AG09319 (cell line): Measurements from ENCODE around the gene METTL27.

Source experiments
- DNase-seq: peaks from one replicate; pipeline ENCODE4 v3.0.0-alpha.2; 2010; ENCODE audit warnings: low read depth; ENCODE audit errors: extremely low read depth
- TF ChIP-seq, protein P1 (sequence below): IDR thresholded peaks from 2 replicates; pipeline ENCODE4 v1.5.1; 2011; ENCODE audit warnings: low read depth, mild to moderate bottlenecking, inconsistent platforms, low read length, moderate library complexity

METTL27 gene

DNA sequence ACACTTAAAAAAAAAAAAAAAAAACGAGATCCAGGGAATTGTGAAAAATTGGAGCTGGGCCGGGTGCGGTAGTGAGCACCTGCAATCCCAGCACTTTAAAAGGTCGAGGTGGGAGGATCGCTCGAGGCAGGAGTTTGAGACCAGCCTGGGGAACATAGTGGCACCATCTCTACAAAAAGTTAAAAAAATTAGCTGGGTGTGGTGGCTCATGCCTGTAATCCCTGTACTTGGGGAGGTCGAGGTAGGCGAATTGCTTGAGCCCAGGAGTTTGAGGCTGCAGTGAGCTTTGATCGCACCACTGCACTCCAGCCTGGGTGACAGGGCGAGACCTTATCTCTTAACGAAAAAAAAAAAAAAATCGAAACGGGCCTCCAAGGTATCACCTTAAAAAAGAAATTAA lies 9.5 kb downstream of the METTL27 start:
- no peak for DNase-seq
- TF ChIP-seq, protein P1, sequence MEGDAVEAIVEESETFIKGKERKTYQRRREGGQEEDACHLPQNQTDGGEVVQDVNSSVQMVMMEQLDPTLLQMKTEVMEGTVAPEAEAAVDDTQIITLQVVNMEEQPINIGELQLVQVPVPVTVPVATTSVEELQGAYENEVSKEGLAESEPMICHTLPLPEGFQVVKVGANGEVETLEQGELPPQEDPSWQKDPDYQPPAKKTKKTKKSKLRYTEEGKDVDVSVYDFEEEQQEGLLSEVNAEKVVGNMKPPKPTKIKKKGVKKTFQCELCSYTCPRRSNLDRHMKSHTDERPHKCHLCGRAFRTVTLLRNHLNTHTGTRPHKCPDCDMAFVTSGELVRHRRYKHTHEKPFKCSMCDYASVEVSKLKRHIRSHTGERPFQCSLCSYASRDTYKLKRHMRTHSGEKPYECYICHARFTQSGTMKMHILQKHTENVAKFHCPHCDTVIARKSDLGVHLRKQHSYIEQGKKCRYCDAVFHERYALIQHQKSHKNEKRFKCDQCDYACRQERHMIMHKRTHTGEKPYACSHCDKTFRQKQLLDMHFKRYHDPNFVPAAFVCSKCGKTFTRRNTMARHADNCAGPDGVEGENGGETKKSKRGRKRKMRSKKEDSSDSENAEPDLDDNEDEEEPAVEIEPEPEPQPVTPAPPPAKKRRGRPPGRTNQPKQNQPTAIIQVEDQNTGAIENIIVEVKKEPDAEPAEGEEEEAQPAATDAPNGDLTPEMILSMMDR: no peak

DNA sequence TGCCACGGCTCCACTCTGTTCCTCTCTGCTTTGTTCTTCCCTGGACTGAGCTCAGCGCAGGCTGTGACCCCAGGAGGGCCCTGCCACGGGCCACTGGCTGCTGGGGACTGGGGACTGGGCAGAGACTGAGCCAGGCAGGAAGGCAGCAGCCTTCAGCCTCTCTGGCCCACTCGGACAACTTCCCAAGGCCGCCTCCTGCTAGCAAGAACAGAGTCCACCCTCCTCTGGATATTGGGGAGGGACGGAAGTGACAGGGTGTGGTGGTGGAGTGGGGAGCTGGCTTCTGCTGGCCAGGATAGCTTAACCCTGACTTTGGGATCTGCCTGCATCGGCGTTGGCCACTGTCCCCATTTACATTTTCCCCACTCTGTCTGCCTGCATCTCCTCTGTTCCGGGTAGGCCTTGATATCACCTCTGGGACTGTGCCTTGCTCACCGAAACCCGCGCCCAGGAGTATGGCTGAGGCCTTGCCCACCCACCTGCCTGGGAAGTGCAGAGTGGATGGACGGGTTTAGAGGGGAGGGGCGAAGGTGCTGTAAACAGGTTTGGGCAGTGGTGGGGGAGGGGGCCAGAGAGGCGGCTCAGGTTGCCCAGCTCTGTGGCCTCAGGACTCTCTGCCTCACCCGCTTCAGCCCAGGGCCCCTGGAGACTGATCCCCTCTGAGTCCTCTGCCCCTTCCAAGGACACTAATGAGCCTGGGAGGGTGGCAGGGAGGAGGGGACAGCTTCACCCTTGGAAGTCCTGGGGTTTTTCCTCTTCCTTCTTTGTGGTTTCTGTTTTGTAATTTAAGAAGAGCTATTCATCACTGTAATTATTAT lies 10.3 kb downstream of the METTL27 start:
- TF ChIP-seq, protein P1: no peak
- no peak for DNase-seq

DNA sequence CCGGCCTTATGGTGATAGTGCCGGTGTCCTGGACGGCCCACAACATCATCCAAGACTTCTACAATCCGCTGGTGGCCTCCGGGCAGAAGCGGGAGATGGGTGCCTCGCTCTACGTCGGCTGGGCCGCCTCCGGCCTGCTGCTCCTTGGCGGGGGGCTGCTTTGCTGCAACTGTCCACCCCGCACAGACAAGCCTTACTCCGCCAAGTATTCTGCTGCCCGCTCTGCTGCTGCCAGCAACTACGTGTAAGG lies 10.8 kb downstream of the METTL27 start:
- TF ChIP-seq, protein P1: no peak
- no peak for DNase-seq

DNA sequence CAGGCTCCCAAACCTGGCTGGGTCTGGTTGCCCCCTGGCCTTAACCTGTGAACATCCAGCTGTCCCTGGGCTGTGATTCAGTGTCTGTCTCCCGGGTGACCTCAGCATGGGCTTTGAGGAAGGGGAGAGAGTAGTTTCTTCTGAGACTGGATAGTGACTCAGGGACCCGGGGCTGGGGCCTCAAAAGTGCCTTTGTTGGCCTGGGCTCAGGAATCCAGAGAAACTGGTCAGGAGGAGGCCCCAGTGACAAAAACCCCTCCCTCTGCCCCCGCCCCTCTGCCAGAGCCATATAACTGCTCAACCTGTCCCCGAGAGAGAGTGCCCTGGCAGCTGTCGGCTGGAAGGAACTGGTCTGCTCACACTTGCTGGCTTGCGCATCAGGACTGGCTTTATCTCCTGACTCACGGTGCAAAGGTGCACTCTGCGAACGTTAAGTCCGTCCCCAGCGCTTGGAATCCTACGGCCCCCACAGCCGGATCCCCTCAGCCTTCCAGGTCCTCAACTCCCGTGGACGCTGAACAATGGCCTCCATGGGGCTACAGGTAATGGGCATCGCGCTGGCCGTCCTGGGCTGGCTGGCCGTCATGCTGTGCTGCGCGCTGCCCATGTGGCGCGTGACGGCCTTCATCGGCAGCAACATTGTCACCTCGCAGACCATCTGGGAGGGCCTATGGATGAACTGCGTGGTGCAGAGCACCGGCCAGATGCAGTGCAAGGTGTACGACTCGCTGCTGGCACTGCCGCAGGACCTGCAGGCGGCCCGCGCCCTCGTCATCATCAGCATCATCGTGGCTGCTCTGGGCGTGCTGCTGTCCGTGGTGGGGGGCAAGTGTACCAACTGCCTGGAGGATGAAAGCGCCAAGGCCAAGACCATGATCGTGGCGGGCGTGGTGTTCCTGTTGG lies 11.4 kb downstream of the METTL27 start, which contains the start of gene CLDN4:
Gene CLDN4, plus strand, starts transcription at position 316 of the 903 bp plus-strand sequence. Its CDS starts 206 bp downstream, at position 522.
- DNase-seq: no peak
- TF ChIP-seq, protein P1: no peak

DNA sequence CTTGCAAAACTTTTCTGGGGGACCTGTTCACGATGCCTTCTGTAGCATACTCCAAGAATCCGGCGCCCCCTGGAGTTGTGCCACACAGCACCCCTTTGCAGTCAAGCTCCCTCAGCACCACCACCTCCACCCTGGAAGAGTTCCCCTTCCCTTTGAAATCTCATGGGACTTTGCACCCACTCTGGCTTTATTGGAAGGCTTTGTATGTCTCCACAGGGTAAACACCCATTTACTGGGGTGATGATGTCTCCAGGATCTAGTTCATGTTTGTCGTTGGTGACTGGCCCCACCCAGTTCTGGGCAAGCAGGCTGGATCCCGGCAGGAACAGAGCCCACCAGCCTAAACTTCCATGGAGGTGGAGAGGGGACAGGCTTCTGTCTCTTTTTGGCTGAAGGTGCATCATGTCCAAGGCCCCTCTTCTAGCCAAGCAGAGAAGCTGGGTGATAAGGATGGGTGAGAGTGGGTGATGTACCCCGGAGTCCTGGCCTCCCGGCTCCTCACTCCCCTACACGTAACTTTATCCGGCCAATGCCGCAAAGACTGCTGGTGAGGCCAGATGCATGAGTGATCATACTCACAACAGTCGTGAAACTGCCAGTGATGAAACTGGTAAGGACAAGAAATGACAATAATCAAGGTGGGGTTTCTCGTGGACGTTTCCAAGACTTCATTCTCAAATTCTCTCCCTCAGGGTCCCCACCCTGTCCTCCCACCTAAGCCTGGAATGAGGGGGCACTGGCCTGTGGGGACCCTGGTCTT lies 12.2 kb downstream of the METTL27 start:
- TF ChIP-seq, protein P1: no peak
- no peak for DNase-seq

DNA sequence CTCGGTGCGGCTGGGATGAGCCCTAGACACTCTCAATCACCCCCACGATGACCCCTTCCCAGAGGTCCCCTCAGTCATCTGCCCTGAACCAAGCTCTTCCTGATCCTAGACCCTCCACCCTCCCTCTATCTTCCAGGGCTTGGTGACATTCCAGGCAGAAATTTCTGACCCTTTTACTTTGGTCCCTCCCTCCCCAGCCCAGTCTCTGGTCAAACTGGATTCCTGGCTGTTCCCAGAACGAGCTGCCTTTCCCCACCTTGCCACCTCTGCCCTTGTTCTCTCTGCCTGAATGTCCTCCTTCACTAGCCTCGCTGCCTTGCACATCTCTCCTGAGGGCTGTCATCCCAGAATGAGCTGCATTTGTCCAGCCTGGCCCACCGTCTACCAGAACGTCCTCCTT lies 12.8 kb downstream of the METTL27 start:
- TF ChIP-seq, protein P1: no peak
- no peak for DNase-seq

DNA sequence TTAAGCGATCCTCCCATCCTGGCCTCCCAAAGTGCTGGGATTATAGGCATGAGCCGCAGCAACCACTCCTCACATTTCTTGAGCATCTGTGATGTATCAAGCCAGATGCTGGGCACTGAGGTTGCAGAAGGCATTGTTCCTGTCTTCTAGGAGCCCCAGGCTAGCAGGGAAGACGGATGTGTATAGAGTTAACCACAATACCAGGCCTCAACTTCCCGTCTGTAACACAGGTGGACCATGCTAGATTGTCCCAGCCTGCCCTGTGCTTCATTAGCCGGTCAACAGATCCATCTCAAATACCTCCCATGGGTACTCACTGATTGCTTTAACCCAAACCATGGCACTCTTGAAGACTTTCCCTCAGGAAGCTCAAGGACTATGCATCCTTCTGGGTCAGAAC lies 13.3 kb downstream of the METTL27 start:
- TF ChIP-seq, protein P1: no peak
- DNase-seq: no peak
